GM18511 (cell line): ENCODE measurements around the gene SIRT7.
"Not testable (repeated sequence)": the region's sequence is repeated elsewhere in the genome, so short reads cannot be mapped to it uniquely, and the experiment has no call there.

Experiments
- ATAC-seq: cut with Tn5 transposase; IDR thresholded peaks from one replicate; pipeline ENCODE4 v1.9.1; 2021; ENCODE audit warnings: mild to moderate bottlenecking, moderate library complexity; ENCODE audit not compliant: unreplicated experiment

SIRT7 gene

GRCh38 chr17:81955058-81955681 is 37.2 kb upstream of the SIRT7 start:
- ATAC-seq, result no peak

- ATAC-seq, result no peak
These were observed 36.4 kb upstream of the SIRT7 start for GRCh38 chr17:81954131-81955057.

DNA sequence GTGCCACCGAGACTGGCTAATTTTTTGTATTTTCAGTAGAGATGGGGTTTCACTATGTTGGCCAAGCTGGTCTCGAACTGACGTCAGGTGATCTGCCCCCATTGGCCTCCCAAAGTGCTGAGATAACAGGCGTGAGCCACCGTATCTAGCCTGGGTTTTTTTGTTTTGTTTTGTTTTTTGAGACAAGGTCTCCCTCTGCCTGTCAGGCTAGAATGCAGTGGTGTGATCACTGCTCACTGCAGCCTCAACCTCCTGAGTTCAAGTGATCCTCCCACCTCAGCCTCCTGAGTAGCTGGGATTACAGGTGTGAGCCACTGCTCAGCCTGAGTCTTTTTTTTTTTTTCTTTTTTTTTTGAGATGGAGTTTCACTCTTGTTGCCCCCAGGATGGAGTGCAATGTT is 35.5 kb upstream of the SIRT7 start:
- ATAC-seq, result not testable (repeated sequence)

GRCh38 chr17:81952792-81953228 is 34.8 kb upstream of the SIRT7 start:
- no peak for ATAC-seq

DNA sequence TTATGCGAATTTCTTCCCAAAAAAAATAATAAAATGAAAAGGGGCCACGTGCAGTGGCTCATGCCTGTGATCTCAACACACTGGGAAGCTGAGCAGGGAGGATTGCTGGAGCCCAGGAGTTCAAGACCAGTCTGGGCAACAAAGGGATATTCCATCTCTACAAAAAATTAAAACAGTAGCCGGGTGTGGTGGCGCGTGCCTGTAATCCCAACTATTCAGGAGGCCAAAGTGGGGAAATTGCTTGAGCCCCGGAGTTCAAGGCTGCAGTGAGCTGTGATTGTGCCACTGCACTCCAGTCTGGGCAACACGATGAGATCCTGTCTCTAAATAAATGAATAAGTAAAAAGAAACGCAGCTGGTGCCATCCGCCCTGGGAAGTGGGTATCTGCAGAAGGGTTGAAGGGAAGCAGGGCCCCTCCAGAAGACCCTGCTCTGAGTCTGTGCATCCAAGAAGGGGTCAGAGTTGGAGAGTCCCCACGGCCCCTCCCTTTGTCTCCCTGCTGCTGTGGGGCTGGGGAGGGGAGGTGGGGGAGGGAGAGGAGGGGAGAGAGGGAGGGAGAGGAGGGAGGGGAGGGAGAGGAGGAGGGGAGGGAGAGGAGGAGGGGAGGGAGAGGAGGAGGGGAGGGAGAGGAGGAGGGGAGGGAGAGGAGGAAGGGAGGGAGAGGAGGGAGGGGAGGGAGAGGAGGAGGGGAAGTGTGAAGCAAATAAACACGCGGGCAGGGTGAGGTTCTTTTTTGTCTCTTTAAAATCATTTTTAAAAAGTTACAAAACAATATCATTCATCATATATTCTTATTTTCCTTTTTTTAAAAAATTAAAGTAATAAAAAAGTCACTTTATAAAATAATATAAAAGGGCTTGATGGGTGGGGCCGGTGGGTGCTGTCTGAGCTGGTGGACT is 34.1 kb upstream of the SIRT7 start:
- ATAC-seq, result no peak

GRCh38 chr17:81950501-81950900 is 32.5 kb upstream of the SIRT7 start:
- no peak for ATAC-seq

DNA sequence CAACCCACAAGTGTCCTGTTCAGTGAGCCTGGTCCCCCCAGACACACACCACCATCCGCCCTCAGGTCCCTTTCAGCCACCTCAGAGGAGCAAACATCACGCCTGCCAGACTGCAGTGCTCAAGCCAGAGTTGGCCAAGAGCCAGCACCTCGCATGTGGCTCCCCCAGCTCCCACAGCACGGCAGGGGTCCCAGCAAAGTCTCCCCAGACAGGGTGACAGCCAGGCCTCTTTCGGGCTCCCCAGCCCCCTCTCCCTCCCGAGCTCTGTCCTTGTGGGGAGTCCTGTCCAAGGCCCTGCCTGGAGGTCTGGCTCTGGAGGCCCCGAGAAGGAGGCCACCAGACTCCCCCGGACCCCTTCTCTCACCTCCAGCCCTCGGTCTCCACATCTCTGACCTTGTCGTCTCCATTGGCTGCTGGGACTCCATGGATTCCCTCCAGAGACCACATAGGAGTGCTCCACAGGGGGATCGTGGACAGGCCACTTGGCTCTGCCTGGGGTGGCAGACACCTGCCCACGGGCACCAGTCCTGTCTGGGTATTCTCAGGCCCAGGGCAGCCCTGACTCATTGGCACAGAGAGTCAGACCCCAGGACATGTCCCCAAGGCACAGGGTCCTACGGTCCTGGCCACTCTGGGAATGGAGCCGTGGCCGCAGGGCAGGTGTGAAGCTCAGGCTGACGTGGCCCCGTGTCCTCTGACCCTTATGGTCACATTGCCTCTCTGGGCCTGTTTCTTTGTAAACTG is 30.8 kb upstream of the SIRT7 start:
- no peak for ATAC-seq

DNA sequence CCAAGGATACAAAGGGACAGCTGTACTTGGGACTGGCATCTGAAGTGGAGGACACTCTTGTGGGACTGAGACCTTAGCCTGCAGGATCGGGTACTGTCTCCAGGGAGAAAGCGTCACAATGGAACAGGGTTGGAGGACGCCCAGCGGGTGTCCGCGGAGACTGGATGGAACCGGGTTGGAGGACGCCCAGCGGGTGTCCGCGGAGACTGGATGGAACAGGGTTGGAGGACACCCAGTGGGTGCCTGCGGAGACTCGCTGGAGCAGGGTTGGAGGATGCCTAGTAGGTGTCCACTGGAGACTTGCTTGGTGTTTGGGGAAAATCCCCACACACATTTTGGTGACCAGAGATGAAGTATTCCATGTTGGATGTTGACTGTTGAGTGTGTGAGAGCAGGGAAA is 29.2 kb upstream of the SIRT7 start, which contains the start of gene MYADML2:
TSS of gene MYADML2 (minus strand) at position 45 of the 400 bp plus-strand sequence. CDS start 5,492 bp downstream, outside the sequence.
- ATAC-seq, result no peak

GRCh38 chr17:81944858-81945257 is 26.9 kb upstream of the SIRT7 start:
- ATAC-seq, result no peak

DNA sequence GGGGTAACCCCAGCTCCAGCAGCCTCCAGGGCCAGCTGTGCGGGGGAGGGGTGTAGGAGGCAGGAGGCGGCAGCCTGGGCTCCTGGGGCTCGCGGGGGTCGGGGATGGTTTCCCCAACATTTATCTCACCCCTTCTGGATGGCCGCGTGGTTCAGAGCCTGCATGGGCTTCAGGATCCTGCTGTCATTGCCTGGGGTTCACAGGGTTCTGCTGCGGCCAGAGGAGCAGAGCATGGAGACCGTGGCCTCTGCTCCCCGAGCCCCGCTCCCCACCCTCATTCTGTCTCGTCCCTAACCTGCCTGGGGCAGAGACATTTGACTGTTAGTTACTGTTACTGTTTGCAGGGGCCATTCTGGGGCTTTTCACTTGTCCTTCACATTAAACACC is 24.2 kb upstream of the SIRT7 start:
- ATAC-seq, result no peak

GRCh38 chr17:81941484-81942166 is 23.6 kb upstream of the SIRT7 start:
- no peak for ATAC-seq

DNA sequence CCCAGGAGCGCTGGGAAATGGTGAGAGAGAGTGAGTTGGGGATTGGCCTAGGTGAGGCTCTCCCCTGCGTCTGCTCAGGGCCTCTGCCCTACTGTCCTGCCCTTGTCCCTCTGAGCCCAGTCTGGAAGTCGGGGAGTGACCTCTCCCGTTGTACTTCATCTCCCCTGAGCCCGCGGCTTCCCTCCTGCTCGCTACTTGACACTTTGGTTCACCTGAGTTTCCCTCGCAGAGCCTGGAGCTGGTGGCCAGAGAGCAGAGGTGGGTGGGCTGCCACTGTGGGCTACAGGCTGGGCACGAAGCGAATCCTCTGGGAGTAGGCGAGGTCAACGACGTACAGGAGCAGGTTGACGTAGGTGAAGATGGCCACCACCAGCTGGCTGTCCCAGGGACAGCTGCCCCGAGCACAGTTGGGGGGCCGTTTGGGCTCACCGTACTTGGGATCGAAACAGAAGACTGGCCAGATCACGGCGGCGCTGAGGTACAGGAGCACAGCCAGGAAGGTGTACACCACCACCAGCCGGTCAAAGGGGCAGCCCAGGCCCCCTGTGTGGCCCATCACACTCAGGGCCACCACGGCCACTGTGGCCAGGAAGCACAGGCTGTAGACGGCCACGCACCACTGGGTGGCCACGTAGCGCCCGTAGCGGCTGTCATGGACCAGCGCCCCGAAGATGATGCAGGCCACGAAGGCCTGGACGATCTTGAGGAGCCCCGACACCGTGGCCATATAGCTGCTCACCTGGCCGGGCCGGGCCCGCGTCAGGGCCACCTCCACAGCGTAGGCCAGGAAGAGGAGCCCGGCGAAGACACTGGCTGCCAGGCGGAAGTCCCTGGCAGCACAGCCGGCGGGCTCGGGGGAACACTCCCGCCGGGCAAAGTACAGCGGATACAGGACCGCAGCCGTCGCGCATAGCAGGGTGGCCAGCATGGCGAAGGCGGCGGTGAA is 22.8 kb upstream of the SIRT7 start:
- no peak for ATAC-seq

DNA sequence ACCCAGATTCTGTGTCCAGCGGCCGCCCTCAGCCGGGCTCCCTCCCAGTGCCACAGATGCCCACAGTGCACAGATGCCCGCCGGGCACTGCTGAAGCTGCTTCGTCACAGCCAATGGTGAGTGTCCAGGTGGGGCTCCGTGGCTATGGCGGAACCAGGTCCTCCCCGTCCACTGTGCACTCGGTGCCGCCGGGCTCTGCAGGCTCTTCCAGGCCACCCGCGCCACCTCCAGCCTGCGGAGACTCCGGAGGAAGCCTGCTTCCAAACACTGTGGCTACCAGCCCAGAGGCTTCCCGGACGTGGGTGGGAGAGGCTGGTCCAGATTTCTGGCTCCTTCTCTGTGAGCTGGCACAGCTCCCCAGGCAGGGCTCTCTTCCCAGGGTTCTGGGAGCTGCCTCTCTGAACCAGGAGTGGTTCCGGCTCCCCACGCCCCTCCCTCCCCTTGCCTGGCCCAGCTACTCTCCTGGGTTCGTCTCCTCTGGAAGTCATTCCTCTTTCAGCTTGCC is 22.0 kb upstream of the SIRT7 start:
- ATAC-seq, result no peak

GRCh38 chr17:81939218-81939617 is 21.2 kb upstream of the SIRT7 start:
- ATAC-seq, result no peak

DNA sequence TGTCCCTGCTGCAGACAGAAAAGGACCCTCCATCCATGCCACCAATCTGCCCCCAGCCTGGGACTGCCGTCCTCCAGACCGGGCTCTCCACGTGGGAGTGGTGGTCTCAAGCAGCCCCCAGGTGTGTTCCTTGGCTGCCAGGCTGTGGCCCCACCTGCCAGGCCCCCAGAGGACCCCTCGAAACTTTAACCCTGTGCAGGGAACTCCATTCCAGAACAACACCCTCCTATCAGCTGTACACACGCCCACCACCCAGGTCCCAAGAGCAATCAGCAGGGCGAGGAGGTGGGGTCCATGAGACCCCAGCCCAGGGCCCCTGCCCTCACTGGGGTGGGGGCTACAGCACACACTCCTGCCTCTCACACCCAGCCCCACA is 17.7 kb upstream of the SIRT7 start:
- no peak for ATAC-seq

DNA sequence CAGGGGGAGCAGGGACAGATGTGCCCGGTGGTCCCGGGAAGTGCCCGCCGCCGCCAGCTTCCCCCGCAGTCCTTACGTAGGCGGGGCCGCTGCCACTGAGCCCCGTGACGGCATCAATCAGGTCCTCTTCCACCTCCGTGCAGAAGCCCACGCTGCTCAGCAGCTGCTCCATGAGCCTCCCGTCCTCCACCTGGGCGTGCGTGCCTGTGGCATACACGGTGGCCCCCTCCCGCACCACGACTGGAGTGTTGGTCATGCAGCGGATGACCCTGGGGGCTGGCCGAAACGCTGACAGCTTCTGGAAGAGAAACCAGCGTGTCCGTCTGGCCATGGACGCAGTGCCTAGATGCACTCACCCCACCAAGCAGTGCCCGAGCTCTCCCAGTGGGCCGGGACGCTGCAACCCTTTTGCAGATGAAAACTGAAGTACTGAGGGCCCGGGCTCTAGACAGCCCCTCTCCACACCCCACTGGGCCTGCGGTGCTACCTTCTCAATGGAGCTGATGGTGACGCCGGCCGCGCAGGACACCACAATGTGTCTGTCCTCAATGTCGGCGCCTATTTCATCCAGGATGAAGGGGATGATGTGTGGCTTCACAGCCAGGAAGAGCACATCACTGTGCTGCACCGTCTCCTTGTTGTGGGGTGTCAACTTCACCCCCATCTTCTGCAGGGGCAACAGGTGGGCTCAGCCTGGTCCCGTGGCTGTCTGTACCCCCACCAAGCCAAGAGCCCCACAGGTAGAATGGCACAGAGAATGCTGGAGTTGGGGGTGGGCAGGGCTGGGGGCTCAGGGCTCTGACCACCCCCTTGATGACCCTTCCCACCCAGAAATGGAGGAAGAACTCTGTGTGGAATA is 17.1 kb upstream of the SIRT7 start:
- ATAC-seq, result no peak

GRCh38 chr17:81934098-81934757 is 16.3 kb upstream of the SIRT7 start:
- no peak for ATAC-seq
